Tibial nerve (tissue), 4 donors: Measurements from ENCODE around the gene PRM1. TPM values are rescaled to one million over a fixed set of nuclear protein-coding genes. Genes with fewer than 3 reads are reported as not detected.

ENCODE experiments used
- DNase-seq, 2 donors: peaks; one replicate each; pipeline ENCODE4 v3.0.0-alpha.2; 2019; ENCODE audit warnings: low spot score in 2 of 2
- H3K27ac ChIP-seq, 4 donors: fragments of 200-600 bp; sonication (generic) in 3 of 4; one replicate each; pipeline ENCODE4 v1.5.1; 2017 to 2019; ENCODE audit warnings: mild to moderate bottlenecking in 1 of 4
- H3K27me3 ChIP-seq, 2 donors: fragments of 200-600 bp; sonication (generic) in 1 of 2; one replicate each; pipeline versions ENCODE4 v1.5.1 to v1.6.0; 2017 to 2019
- H3K36me3 ChIP-seq, 3 donors: fragments of 200-600 bp; sonication (generic); one replicate each; pipeline ENCODE4 v1.5.1; 2018 to 2019
- H3K4me1 ChIP-seq, 4 donors: fragments of 200-600 bp; sonication (generic) in 3 of 4; one replicate each; pipeline ENCODE4 v1.5.1; 2017 to 2019
- H3K4me3 ChIP-seq, 4 donors: fragments of 200-600 bp; sonication (generic) in 3 of 4; one replicate each; pipeline ENCODE4 v1.5.1; 2017 to 2019; ENCODE audit warnings: mild to moderate bottlenecking in 1 of 4, moderate library complexity in 1 of 4
- H3K9me3 ChIP-seq, 4 donors: fragments of 200-600 bp; sonication (generic) in 3 of 4; one replicate each; pipeline ENCODE4 v1.5.1; 2017 to 2019
- EP300 ChIP-seq, 2 donors: sonication (generic); formaldehyde crosslinking; IDR thresholded peaks; one replicate each; pipeline ENCODE4 v1.6.1; 2017; ENCODE audit warnings: antibody characterized with exemption in 2 of 2, mild to moderate bottlenecking in 1 of 2
- POLR2A ChIP-seq, 2 donors: fragments of 450-650 bp; IDR thresholded peaks; one replicate each; pipeline ENCODE4 v1.6.1; 2017; ENCODE audit warnings: antibody characterized with exemption in 2 of 2, mild to moderate bottlenecking in 2 of 2, moderate library complexity in 2 of 2
- WGBS, 2 donors: methylation state at CpG; one replicate each; pipeline ENCODE4 v1.1.5; 2018; 5-methylcytosine and 5-hydroxymethylcytosine counted together
- total RNA-seq, 4 donors: library from RNA; depleted of rRNA; stranded (reverse); fragments of >200 nt; gene quantifications; one replicate each; pipeline ENCODE4 v1.1.0, GENCODE V29; 2016
- TF ChIP-seq, protein P1 (sequence below), 5 experiments: fragments of 200-600 bp in 3 of 5; fragments of 450-650 bp in 2 of 5; sonication (generic) in 3 of 5; IDR thresholded peaks; one replicate each; pipeline ENCODE4 v1.5.1; 2016 to 2019; ENCODE audit warnings: antibody characterized with exemption in 5 of 5, mild to moderate bottlenecking in 3 of 5, moderate library complexity in 2 of 5

The PRM1 gene
- not detected for total RNA-seq

DNA sequence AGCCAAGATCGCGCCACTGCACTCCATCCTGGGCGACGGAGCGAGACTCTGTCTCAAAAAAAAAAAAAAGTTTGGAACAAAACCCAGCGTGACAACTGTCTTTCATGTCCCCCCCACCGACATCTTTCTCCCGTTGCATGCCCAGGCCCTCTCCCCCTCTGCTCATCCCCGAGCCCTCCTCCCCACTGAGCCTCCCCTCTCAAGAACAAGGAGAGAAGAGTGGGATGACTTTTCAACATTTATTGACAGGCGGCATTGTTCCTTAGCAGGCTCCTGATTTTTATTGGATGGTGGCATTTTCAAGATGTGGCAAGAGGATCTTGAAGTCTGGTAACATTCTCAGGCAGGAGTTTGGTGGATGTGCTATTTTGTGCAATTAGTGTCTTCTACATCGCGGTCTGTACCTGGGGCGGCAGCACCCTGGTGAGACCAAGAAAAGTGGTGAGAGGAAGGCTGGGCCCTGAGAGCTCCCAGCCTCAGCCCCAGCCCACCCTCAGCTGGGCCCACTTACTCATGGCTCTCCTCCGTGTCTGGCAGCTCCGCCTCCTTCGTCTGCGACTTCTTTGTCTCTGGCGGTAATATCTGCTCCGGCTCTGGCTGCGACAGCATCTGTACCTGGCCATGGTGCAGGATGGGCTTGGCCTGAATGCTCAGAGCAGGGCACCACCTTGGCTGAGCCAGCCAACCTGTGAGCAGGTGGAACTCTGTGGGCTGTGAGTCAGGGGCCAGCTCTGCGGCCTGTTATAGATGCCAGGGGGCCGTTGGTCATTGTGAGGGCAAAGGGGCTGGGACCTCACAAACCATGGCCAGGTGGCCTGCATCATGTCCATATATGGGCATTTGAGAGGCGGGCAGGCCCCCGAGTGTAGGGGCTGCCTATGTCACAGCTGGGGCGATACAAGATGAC is at the start of gene PRM1:
Gene PRM1 (minus strand): TSS at position 715 of the 907 bp plus-strand sequence. CDS start 92 bp downstream, at position 623.
- 80 to 83% methylated on average over 25 of the region's 25 CpGs for WGBS, 2 donors
- no peak for DNase-seq
- Histone ChIP-seq H3K9me3 (no peaks in the 10 kb centered on the region), H3K4me1 (no peaks in the 10 kb centered on the region), H3K27me3 (no peaks in the 10 kb centered on the region), H3K36me3 (no peaks in the 10 kb centered on the region), H3K27ac (no peak within 1 kb of the TSS), H3K4me3 (no peak within 1 kb of the TSS)
- no peak for TF ChIP-seq EP300 (IDR thresholded peaks at IDR 0.05)
- TF ChIP-seq, protein P1, sequence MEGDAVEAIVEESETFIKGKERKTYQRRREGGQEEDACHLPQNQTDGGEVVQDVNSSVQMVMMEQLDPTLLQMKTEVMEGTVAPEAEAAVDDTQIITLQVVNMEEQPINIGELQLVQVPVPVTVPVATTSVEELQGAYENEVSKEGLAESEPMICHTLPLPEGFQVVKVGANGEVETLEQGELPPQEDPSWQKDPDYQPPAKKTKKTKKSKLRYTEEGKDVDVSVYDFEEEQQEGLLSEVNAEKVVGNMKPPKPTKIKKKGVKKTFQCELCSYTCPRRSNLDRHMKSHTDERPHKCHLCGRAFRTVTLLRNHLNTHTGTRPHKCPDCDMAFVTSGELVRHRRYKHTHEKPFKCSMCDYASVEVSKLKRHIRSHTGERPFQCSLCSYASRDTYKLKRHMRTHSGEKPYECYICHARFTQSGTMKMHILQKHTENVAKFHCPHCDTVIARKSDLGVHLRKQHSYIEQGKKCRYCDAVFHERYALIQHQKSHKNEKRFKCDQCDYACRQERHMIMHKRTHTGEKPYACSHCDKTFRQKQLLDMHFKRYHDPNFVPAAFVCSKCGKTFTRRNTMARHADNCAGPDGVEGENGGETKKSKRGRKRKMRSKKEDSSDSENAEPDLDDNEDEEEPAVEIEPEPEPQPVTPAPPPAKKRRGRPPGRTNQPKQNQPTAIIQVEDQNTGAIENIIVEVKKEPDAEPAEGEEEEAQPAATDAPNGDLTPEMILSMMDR (IDR thresholded peaks at IDR 0.05): no peak
- no peak for TF ChIP-seq POLR2A (IDR thresholded peaks at IDR 0.05)

- DNase-seq: no peak
- no peaks in the 10 kb centered on the region for H3K36me3 ChIP-seq
- H3K27ac ChIP-seq: no peak overlapping the region
- H3K4me3 ChIP-seq: no peak overlapping the region
- no peaks in the 10 kb centered on the region for H3K9me3 ChIP-seq
- no peaks in the 10 kb centered on the region for H3K27me3 ChIP-seq
- peaks cover 0 to 29% (median 13%) of the 10 kb centered on the region in 4 donors for H3K4me1 ChIP-seq
- WGBS, 2 donors: 70 to 78% methylated on average over 5 of the region's 5 CpGs
- TF ChIP-seq, protein P1 (IDR thresholded peaks at IDR 0.05): no peak
- TF ChIP-seq POLR2A (IDR thresholded peaks at IDR 0.05): no peak
- TF ChIP-seq EP300 (IDR thresholded peaks at IDR 0.05): no peak
These were observed 49.6 kb upstream of the PRM1 start for GRCh38 chr16:11330526-11331237.

- WGBS, 2 donors: 62 to 77% methylated on average over 2 to 3 of the region's 3 CpGs
- Histone ChIP-seq H3K27me3 (no peaks in the 10 kb centered on the region), H3K27ac (no peak overlapping the region)
These were observed 48.8 kb upstream of the PRM1 start for GRCh38 chr16:11329891-11330290.

GRCh38 chr16:11329071-11329491 is 48.0 kb upstream of the PRM1 start:
- peak overlapping the region in 2 of 4 donors; percentile 22 to 37 for H3K27ac ChIP-seq
- WGBS, 2 donors: 13 to 19% methylated on average over 6 of the region's 6 CpGs
- DNase-seq: no peak
- no peak overlapping the region for H3K4me3 ChIP-seq
- peaks cover 0 to 29% (median 16%) of the 10 kb centered on the region in 4 donors for H3K4me1 ChIP-seq
- H3K36me3 ChIP-seq: no peaks in the 10 kb centered on the region
- no peaks in the 10 kb centered on the region for H3K9me3 ChIP-seq
- H3K27me3 ChIP-seq: no peaks in the 10 kb centered on the region
- TF ChIP-seq, protein P1 (IDR thresholded peaks at IDR 0.05): no peak
- TF ChIP-seq EP300 (IDR thresholded peaks at IDR 0.05): no peak
- TF ChIP-seq POLR2A (IDR thresholded peaks at IDR 0.05): no peak

More at GRCh38 chr16:11329891-11330290, 48.8 kb upstream of the PRM1 start:
- Histone ChIP-seq H3K36me3 (no peaks in the 10 kb centered on the region), H3K4me3 (no peak overlapping the region), H3K9me3 (no peaks in the 10 kb centered on the region), H3K4me1 (peaks cover 0 to 29% (median 16%) of the 10 kb centered on the region in 4 donors)
- TF ChIP-seq POLR2A (IDR thresholded peaks at IDR 0.05): no peak
- TF ChIP-seq EP300 (IDR thresholded peaks at IDR 0.05): no peak
- no peak for DNase-seq

DNA sequence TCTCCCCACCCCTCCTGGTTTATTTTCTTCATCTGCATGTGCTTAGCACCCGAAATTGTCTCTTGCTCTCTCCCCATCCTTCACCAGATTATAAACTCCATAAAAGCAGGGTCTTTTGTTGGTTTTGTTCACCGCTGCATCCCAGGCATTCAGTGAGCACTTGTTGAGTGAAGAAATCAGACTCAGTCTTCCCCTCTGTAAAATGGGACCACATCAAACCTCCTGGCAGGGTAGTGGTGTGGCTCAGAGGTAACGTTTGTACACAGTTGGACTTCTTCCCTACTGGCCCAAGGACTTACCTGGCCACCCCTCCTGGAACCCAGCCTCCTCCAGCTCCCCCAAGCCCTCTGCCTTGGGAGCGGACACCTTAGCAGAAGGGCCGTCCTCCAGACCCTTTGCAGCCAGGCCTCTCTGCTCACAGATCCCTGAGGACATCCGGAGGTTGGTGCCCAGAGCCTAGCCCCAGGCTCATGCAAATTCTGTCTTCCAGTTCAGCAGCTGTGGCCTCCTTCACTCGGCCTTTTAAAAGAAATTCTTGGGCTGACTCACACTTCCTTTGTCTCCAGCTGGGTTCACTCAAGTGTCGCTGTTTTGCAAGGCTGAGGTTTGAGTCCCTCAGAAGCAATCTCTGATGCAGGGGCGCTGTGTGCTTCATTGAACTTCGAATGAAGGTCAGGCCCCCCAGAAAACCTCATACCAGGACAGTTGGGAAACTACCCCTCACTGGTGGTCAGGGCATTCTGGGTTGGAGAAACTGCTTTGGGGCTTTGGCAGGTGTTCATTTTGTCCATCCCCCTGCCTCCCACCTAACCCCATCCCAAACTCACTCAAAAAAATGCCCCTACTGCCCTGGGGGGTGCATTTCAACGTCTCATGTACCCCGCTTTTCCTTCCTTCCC is 47.3 kb upstream of the PRM1 start:
- H3K4me1 ChIP-seq: peaks cover 0 to 29% (median 16%) of the 10 kb centered on the region in 4 donors
- H3K9me3 ChIP-seq: no peaks in the 10 kb centered on the region
- no peaks in the 10 kb centered on the region for H3K27me3 ChIP-seq
- H3K36me3 ChIP-seq: no peaks in the 10 kb centered on the region
- 31 to 34% methylated on average over 12 of the region's 12 CpGs for WGBS, 2 donors
- H3K27ac ChIP-seq: peak overlapping the region in 2 of 4 donors; percentile 22 to 40
- H3K4me3 ChIP-seq: no peak overlapping the region
- peak in 1 of 2 donors; percentile 16 for DNase-seq
- TF ChIP-seq POLR2A (IDR thresholded peaks at IDR 0.05) (no peak), EP300 (IDR thresholded peaks at IDR 0.05) (no peak)
- TF ChIP-seq, protein P1 (IDR thresholded peaks at IDR 0.05): no peak
